ENCODE results near the gene PSMB2. TPM values are rescaled to one million over a fixed set of nuclear protein-coding genes. Genes with fewer than 3 reads are reported as not detected.
"Not testable (repeated sequence)": the region's sequence is repeated elsewhere in the genome, so short reads cannot be mapped to it uniquely, and the experiment has no call there.

Gene PSMB2
- total RNA-seq, 1 experiment from 2014 or later: 59.9 TPM

DNA sequence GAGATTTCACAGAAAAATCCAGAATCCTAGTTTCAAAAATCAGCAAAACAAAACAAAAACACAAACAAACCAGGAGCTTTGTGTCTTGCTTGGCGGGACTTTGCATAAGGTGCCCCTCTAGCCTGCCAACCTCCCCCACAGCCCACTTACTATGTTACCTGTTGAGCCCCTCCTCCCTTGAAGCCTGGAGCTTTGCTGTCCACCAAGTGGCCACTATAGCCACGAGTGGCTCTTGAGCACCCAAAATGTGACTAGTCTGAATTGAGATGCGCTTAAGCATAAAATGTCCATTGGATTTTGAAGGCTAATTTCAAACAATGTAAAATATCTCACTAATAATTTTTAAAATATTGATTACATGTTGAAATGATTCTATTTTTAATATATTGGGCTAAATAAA lies 56.0 kb downstream of the PSMB2 start:
- ChIA-PET CTCF (interaction anchor here (1.0 kb wide), 1 partner anchor 137 kb away, joined by 4 read pairs; no protein-coding TSS in a partner anchor), POLR2A (no interaction called here)
- Mint-ChIP-seq H3K4me3 (ENCODE audit: unreplicated experiment) (no peak overlapping the region), H3K4me1 (ENCODE audit: low read depth, unreplicated experiment) (no peaks in the 10 kb centered on the region), H3K36me3 (ENCODE audit: insufficient read depth, unreplicated experiment) (peaks cover 4% of the 10 kb centered on the region), H3K9me3 (ENCODE audit: unreplicated experiment) (no peaks in the 10 kb centered on the region), H3K27ac (ENCODE audit: unreplicated experiment) (no peak overlapping the region), H3K27me3 (ENCODE audit: insufficient read depth, unreplicated experiment) (no peaks in the 10 kb centered on the region)
- intact Hi-C loops (cut with micrococcal nuclease; ENCODE audit: unreplicated experiment): no loop called here
- no peak for DNase-seq
- no peak overlapping the region for H3K4me3 ChIP-seq (ENCODE audit: low read depth, low read length)
- no peaks in the 10 kb centered on the region for H3K27me3 ChIP-seq (replicated peaks; ENCODE audit: control insufficient read depth, insufficient read depth, low read length)
- H3K4me1 ChIP-seq: no peaks in the 10 kb centered on the region
- no peaks in the 10 kb centered on the region for H3K9me3 ChIP-seq
- TF ChIP-seq, protein P1, sequence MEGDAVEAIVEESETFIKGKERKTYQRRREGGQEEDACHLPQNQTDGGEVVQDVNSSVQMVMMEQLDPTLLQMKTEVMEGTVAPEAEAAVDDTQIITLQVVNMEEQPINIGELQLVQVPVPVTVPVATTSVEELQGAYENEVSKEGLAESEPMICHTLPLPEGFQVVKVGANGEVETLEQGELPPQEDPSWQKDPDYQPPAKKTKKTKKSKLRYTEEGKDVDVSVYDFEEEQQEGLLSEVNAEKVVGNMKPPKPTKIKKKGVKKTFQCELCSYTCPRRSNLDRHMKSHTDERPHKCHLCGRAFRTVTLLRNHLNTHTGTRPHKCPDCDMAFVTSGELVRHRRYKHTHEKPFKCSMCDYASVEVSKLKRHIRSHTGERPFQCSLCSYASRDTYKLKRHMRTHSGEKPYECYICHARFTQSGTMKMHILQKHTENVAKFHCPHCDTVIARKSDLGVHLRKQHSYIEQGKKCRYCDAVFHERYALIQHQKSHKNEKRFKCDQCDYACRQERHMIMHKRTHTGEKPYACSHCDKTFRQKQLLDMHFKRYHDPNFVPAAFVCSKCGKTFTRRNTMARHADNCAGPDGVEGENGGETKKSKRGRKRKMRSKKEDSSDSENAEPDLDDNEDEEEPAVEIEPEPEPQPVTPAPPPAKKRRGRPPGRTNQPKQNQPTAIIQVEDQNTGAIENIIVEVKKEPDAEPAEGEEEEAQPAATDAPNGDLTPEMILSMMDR (IDR thresholded peaks at IDR 0.05; ENCODE audit: insufficient read depth in 1 of 2, low read depth in 1 of 2, low read length in 1 of 2, severe bottlenecking in 1 of 2, unreplicated experiment in 1 of 2): no peak
- no TSS peak for BruUV-seq (replicated peaks)
- H3K36me3 ChIP-seq (ENCODE audit: control insufficient read depth, insufficient read depth, low read length): no peaks in the 10 kb centered on the region

DNA sequence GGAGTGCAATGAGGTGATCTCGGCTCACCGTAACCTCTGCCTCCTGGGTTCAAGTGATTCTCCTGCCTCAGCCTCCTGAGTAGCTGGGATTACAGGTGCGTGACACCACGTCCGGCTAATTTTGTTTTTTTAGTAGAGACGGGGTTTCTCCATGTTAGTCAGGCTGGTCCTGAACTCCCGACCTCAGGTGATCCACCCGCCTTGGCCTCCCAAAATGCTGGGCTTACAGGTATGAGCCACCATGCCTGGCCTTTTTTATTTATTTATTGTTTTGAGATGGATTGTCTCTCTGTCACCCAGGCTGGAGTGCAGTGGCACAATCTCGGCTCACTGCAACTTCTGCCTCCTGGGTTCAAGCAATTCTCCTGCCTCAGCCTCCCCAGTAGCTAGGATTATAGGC lies 59.7 kb downstream of the PSMB2 start:
- CTCF ChIA-PET; H3K27me3 Mint-ChIP-seq (ENCODE audit: insufficient read depth, unreplicated experiment); H3K4me3 Mint-ChIP-seq (ENCODE audit: unreplicated experiment); H3K9me3 ChIP-seq; H3K36me3 Mint-ChIP-seq (ENCODE audit: insufficient read depth, unreplicated experiment); H3K9me3 Mint-ChIP-seq (ENCODE audit: unreplicated experiment); BruUV-seq (replicated peaks); DNase-seq; H3K27ac Mint-ChIP-seq (ENCODE audit: unreplicated experiment); H3K36me3 ChIP-seq (ENCODE audit: control insufficient read depth, insufficient read depth, low read length); H3K4me3 ChIP-seq (ENCODE audit: low read depth, low read length); POLR2A ChIA-PET; intact Hi-C loops (cut with micrococcal nuclease; ENCODE audit: unreplicated experiment); H3K4me1 ChIP-seq; H3K4me1 Mint-ChIP-seq (ENCODE audit: low read depth, unreplicated experiment); H3K27me3 ChIP-seq (replicated peaks; ENCODE audit: control insufficient read depth, insufficient read depth, low read length): not testable (repeated sequence)

DNA sequence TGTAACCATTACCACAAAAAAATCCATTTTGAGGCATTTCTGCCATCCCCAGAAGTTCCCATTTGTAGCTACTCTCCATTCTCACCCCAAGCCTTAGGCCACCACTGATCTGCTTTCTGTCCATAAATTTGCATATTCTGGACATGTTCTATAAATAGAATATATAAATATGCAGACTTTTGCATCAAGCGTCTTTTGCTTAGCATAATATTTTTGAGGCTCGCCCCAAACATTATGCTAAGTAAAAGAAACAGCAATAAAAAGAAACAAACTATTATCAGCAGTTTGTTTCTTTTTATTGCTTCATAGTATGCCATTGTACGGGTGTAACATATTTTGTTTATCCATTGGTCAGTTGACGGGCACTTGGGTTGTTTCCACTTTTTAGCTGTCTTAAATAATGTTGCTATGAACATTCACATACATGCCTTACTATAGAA lies 60.4 kb downstream of the PSMB2 start:
- Mint-ChIP-seq H3K27ac (ENCODE audit: unreplicated experiment) (no peak overlapping the region), H3K9me3 (ENCODE audit: unreplicated experiment) (no peaks in the 10 kb centered on the region), H3K36me3 (ENCODE audit: insufficient read depth, unreplicated experiment) (peaks cover under 1% of the 10 kb centered on the region), H3K27me3 (ENCODE audit: insufficient read depth, unreplicated experiment) (no peaks in the 10 kb centered on the region), H3K4me3 (ENCODE audit: unreplicated experiment) (no peak overlapping the region), H3K4me1 (ENCODE audit: low read depth, unreplicated experiment) (peaks cover 1% of the 10 kb centered on the region)
- POLR2A ChIA-PET: no interaction called here
- Histone ChIP-seq H3K9me3 (no peaks in the 10 kb centered on the region), H3K36me3 (ENCODE audit: control insufficient read depth, insufficient read depth, low read length) (no peaks in the 10 kb centered on the region), H3K4me1 (peaks cover 9% of the 10 kb centered on the region), H3K27me3 (replicated peaks; ENCODE audit: control insufficient read depth, insufficient read depth, low read length) (no peaks in the 10 kb centered on the region), H3K4me3 (ENCODE audit: low read depth, low read length) (no peak overlapping the region)
- no TSS peak for BruUV-seq (replicated peaks)
- intact Hi-C loops (cut with micrococcal nuclease; ENCODE audit: unreplicated experiment): no loop called here
- CTCF ChIA-PET: no interaction called here
- TF ChIP-seq, protein P1 (IDR thresholded peaks at IDR 0.05; ENCODE audit: insufficient read depth in 1 of 2, low read depth in 1 of 2, low read length in 1 of 2, severe bottlenecking in 1 of 2, unreplicated experiment in 1 of 2): no peak
- no peak for DNase-seq
